Measurements from ENCODE around the gene CDC26.

- TF ChIP-seq CTCF (IDR thresholded peaks at IDR 0.05) (no peak), POLR2A (IDR thresholded peaks at IDR 0.05) (no peak), POLR2AphosphoS5 (IDR thresholded peaks at IDR 0.05) (no peak)
Measured at GRCh38 chr9:113296796-113297558, 21.6 kb upstream of the CDC26 start.
